H9 (cell line): ENCODE results near the gene TRPC4AP. TPM values are rescaled to one million over a fixed set of nuclear protein-coding genes. Genes with fewer than 3 reads are reported as not detected.

ENCODE experiments used
- DNase-seq: peaks from one replicate; pipeline ENCODE4 v3.0.0-alpha.2; 2017
- H2AFZ ChIP-seq: one replicate; pipeline ENCODE4 v1.6.1; 2013; ENCODE audit warnings: mild to moderate bottlenecking, low read length, control low read depth, moderate library complexity
- H2AK5ac ChIP-seq: 2 replicates; pipeline ENCODE4 v1.6.1; 2013; ENCODE audit warnings: low read length, control low read depth, mixed read lengths; ENCODE audit not compliant: insufficient read length
- H2BK120ac ChIP-seq: one replicate; pipeline ENCODE4 v1.6.1; 2013; ENCODE audit warnings: low read depth, mild to moderate bottlenecking, low read length, control low read depth, inconsistent platforms; ENCODE audit not compliant: poor library complexity, severe bottlenecking
- H2BK12ac ChIP-seq: 2 replicates; pipeline ENCODE4 v1.6.1; 2013; ENCODE audit warnings: low read length, control low read depth, mixed read lengths, low read depth; ENCODE audit not compliant: insufficient read length
- H2BK15ac ChIP-seq: 2 replicates; pipeline ENCODE4 v1.6.1; 2013; ENCODE audit warnings: low read depth, low read length, control low read depth
- H2BK20ac ChIP-seq: one replicate; pipeline ENCODE4 v1.6.1; 2013; ENCODE audit warnings: low read depth, mild to moderate bottlenecking, low read length, control low read depth, inconsistent platforms; ENCODE audit not compliant: poor library complexity, severe bottlenecking
- H2BK5ac ChIP-seq: 2 replicates; pipeline ENCODE4 v1.6.1; 2013; ENCODE audit warnings: low read length, control low read depth, mixed read lengths; ENCODE audit not compliant: insufficient read length
- H3K14ac ChIP-seq: 2 replicates; pipeline ENCODE4 v1.6.1; 2013; ENCODE audit warnings: low read length, control low read depth; ENCODE audit not compliant: insufficient read depth
- H3K18ac ChIP-seq: 2 replicates; pipeline ENCODE4 v1.6.1; 2013; ENCODE audit warnings: low read depth, mild to moderate bottlenecking, mixed read lengths, low read length, control low read depth; ENCODE audit not compliant: insufficient read length
- H3K23ac ChIP-seq: 2 replicates; pipeline ENCODE4 v1.6.1; 2013; ENCODE audit warnings: low read length, control low read depth, mixed read lengths, low read depth; ENCODE audit not compliant: insufficient read length
- H3K23me2 ChIP-seq: 2 replicates; pipeline ENCODE4 v1.6.1; 2013; ENCODE audit warnings: low read depth, mild to moderate bottlenecking, mixed read lengths, low read length, control low read depth; ENCODE audit not compliant: insufficient read length, poor library complexity, severe bottlenecking
- H3K27ac ChIP-seq: 2 replicates; pipeline ENCODE4 v1.5.1; 2013; ENCODE audit warnings: low read length, control low read depth, mixed read lengths, low read depth; ENCODE audit not compliant: insufficient read length
- H3K27me3 ChIP-seq: 2 replicates; pipeline ENCODE4 v1.6.1; 2013; ENCODE audit warnings: low read length, control low read depth, inconsistent platforms; ENCODE audit not compliant: insufficient read depth
- H3K4ac ChIP-seq: 2 replicates; pipeline ENCODE4 v1.6.1; 2013; ENCODE audit warnings: low read depth, mild to moderate bottlenecking, control low read depth, inconsistent platforms, low read length, moderate library complexity
- H3K4me1 ChIP-seq: 2 replicates; pipeline ENCODE4 v1.6.1; 2013; ENCODE audit warnings: low read length, control low read depth, inconsistent platforms; ENCODE audit not compliant: insufficient read depth
- H3K4me2 ChIP-seq: 2 replicates; pipeline ENCODE4 v1.6.1; 2013; ENCODE audit warnings: low read length, control low read depth, mixed read lengths; ENCODE audit not compliant: insufficient read length, insufficient read depth
- H3K56ac ChIP-seq: 2 replicates; pipeline ENCODE4 v1.6.1; 2013; ENCODE audit warnings: low read depth, mild to moderate bottlenecking, mixed read lengths, low read length, control low read depth; ENCODE audit not compliant: insufficient read length
- H3K79me1 ChIP-seq: 2 replicates; pipeline ENCODE4 v1.6.1; 2013; ENCODE audit warnings: low read depth, mild to moderate bottlenecking, moderate library complexity, low read length, control low read depth, inconsistent platforms; ENCODE audit not compliant: insufficient read depth, poor library complexity, severe bottlenecking
- H3K79me2 ChIP-seq: 2 replicates; pipeline ENCODE4 v1.6.1; 2013; ENCODE audit warnings: low read length, control low read depth, inconsistent platforms; ENCODE audit not compliant: insufficient read depth
- H3K9ac ChIP-seq: 2 replicates; pipeline ENCODE4 v1.6.1; 2013; ENCODE audit warnings: low read length, control low read depth, mixed read lengths; ENCODE audit not compliant: insufficient read length; ENCODE audit errors: extremely low read depth
- H3K9me3 ChIP-seq: one replicate; pipeline ENCODE4 v1.6.1; 2013; ENCODE audit warnings: low read depth, low read length, inconsistent platforms; ENCODE audit not compliant: control insufficient read depth
- H3T11ph ChIP-seq: one replicate; pipeline ENCODE4 v1.6.1; 2013; ENCODE audit warnings: mild to moderate bottlenecking, low read length, control low read depth, inconsistent platforms
- H4K20me1 ChIP-seq: one replicate; pipeline ENCODE4 v1.6.1; 2013; ENCODE audit not compliant: control insufficient read depth, insufficient read length, insufficient read depth
- H4K5ac ChIP-seq: 2 replicates; pipeline ENCODE4 v1.6.1; 2013; ENCODE audit warnings: low read depth, mild to moderate bottlenecking, mixed read lengths, low read length, control low read depth; ENCODE audit not compliant: insufficient read length
- H4K8ac ChIP-seq: replicated peaks from 2 replicates; pipeline ENCODE4 v1.6.1; 2013; ENCODE audit warnings: low read length, control low read depth, mixed read lengths, low read depth; ENCODE audit not compliant: insufficient read length
- H4K91ac ChIP-seq: 2 replicates; pipeline ENCODE4 v1.6.1; 2013; ENCODE audit warnings: low read depth, mild to moderate bottlenecking, moderate library complexity, mixed read lengths, low read length, control low read depth; ENCODE audit not compliant: insufficient read length
- H3K27ac Mint-ChIP-seq, 3 experiments: 2 replicates in 2 of 3; 3 replicates in 1 of 3; pipeline ENCODE4 v1.8.0; 2020 to 2021; ENCODE audit warnings: mixed read lengths in 3 of 3, mild to moderate bottlenecking in 1 of 3, moderate library complexity in 1 of 3
- H3K27me3 Mint-ChIP-seq: 2 replicates; pipeline ENCODE4 v1.8.0; 2021; ENCODE audit warnings: low read depth, mild to moderate bottlenecking, moderate library complexity, mixed read lengths
- H3K36me3 Mint-ChIP-seq, 3 experiments: 2 replicates in 2 of 3; 3 replicates in 1 of 3; pipeline ENCODE4 v1.8.0; 2020 to 2021; ENCODE audit warnings: low read depth in 3 of 3, mixed read lengths in 3 of 3; ENCODE audit not compliant: insufficient read depth in 1 of 3
- H3K4me1 Mint-ChIP-seq, 2 experiments: 2 replicates each; pipeline ENCODE4 v1.8.0; 2020; ENCODE audit warnings: mixed read lengths in 2 of 2
- H3K4me3 Mint-ChIP-seq, 2 experiments: 2 replicates in 1 of 2; 3 replicates in 1 of 2; pipeline ENCODE4 v1.8.0; 2020 to 2021; ENCODE audit warnings: mild to moderate bottlenecking in 2 of 2, mixed read lengths in 2 of 2, moderate library complexity in 1 of 2
- H3K9me3 Mint-ChIP-seq, 2 experiments: 2 replicates in 1 of 2; 3 replicates in 1 of 2; pipeline ENCODE4 v1.8.0; 2020; ENCODE audit warnings: mild to moderate bottlenecking in 2 of 2, mixed read lengths in 2 of 2, moderate library complexity in 1 of 2
- WGBS: extraction: QIAGEN DNeasy Blood & Tissue Kit; methylation state at CpG from one replicate; pipeline ENCODE4 v1.1.7; 2013; ENCODE audit warnings: missing lambda C conversion rate, low lambda C conversion rate, mixed read lengths; ENCODE audit not compliant: insufficient read length; ENCODE audit errors: extremely low coverage; 5-methylcytosine and 5-hydroxymethylcytosine counted together
- total RNA-seq: library from RNA; stranded (reverse); gene quantifications from 2 replicates; pipeline ENCODE4 v1.2.1, GENCODE V29; 2021
- TF ChIP-seq, protein P1 (sequence below): fragments of 200-600 bp; sonication (generic); conservative IDR thresholded peaks from 3 replicates; pipeline ENCODE4 v1.8.0; 2021; ENCODE audit warnings: antibody characterized with exemption, mild to moderate bottlenecking

TRPC4AP gene
- total RNA-seq, 1 experiment from 2014 or later, result 93.9 TPM

DNA sequence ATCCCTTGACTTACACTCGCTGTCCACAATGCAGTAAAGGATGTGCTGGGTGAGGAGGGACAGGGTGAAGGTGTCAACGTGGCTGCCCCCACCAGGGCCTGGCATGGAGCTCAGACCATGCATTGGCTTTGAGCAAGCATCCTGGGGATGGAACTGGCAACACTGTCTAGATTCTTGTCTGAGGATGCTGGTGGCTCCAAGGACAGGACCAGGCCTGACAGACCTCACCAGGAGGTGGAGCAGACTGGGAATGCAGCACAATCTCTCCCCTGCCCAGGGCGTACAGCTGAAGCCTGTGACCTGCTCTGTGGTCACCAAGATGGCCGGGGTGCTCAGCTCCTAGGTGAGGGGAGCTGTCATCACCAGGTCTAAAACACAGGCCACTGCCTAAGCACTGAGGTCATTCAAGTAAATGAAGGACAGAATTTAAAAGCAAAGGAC lies 86.1 kb downstream of the TRPC4AP start:
- no peaks in the 10 kb centered on the region for H3K27me3 ChIP-seq
- no peaks in the 10 kb centered on the region for H3K79me1 ChIP-seq
- H3K36me3 Mint-ChIP-seq, result peaks cover 42 to 92% (median 82%) of the 10 kb centered on the region in 3 experiments
- no peaks in the 10 kb centered on the region for H3K4me1 ChIP-seq
- H4K5ac ChIP-seq, result no peak overlapping the region
- no peak overlapping the region for H4K8ac ChIP-seq
- no peak overlapping the region for H3K27ac ChIP-seq
- H2BK20ac ChIP-seq, result no peak overlapping the region
- no peak overlapping the region for H4K91ac ChIP-seq
- no peak overlapping the region for H3K18ac ChIP-seq
- H3K27ac Mint-ChIP-seq, result peak overlapping the region in 1 of 3 experiments; percentile 56; a peak in 2 of 7 replicates
- no peak overlapping the region for H2BK15ac ChIP-seq
- no peak overlapping the region for H3T11ph ChIP-seq
- H2BK5ac ChIP-seq, result no peak overlapping the region
- H2BK12ac ChIP-seq, result no peak overlapping the region
- H2BK120ac ChIP-seq, result no peak overlapping the region
- H2AK5ac ChIP-seq, result no peak overlapping the region
- H3K56ac ChIP-seq, result no peak overlapping the region
- H3K79me2 ChIP-seq, result no peaks in the 10 kb centered on the region
- H4K20me1 ChIP-seq, result no peaks in the 10 kb centered on the region
- peaks cover 7 to 11% of the 10 kb centered on the region in 2 experiments for H3K4me1 Mint-ChIP-seq
- H3K9ac ChIP-seq, result no peak overlapping the region
- H3K4me2 ChIP-seq, result no peak overlapping the region
- no peak overlapping the region for H3K23ac ChIP-seq
- TF ChIP-seq, protein P1, sequence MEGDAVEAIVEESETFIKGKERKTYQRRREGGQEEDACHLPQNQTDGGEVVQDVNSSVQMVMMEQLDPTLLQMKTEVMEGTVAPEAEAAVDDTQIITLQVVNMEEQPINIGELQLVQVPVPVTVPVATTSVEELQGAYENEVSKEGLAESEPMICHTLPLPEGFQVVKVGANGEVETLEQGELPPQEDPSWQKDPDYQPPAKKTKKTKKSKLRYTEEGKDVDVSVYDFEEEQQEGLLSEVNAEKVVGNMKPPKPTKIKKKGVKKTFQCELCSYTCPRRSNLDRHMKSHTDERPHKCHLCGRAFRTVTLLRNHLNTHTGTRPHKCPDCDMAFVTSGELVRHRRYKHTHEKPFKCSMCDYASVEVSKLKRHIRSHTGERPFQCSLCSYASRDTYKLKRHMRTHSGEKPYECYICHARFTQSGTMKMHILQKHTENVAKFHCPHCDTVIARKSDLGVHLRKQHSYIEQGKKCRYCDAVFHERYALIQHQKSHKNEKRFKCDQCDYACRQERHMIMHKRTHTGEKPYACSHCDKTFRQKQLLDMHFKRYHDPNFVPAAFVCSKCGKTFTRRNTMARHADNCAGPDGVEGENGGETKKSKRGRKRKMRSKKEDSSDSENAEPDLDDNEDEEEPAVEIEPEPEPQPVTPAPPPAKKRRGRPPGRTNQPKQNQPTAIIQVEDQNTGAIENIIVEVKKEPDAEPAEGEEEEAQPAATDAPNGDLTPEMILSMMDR, result no peak
- H3K9me3 ChIP-seq, result no peaks in the 10 kb centered on the region
- no peak overlapping the region for H2AFZ ChIP-seq
- H3K9me3 Mint-ChIP-seq, result no peaks in the 10 kb centered on the region
- WGBS, result no CpG with 5 or more reads among the region's 4 CpGs
- peak; percentile 12 for DNase-seq
- H3K4ac ChIP-seq, result no peak overlapping the region
- H3K27me3 Mint-ChIP-seq, result no peaks in the 10 kb centered on the region
- no peaks in the 10 kb centered on the region for H3K23me2 ChIP-seq
- no peak overlapping the region for H3K14ac ChIP-seq
- no peak overlapping the region for H3K4me3 Mint-ChIP-seq
